ENCODE results near the gene EVX2. TPM values are rescaled to one million over a fixed set of nuclear protein-coding genes. Genes with fewer than 3 reads are reported as not detected.

The EVX2 gene
- total RNA-seq, 1 experiment from 2014 or later, result not detected

DNA sequence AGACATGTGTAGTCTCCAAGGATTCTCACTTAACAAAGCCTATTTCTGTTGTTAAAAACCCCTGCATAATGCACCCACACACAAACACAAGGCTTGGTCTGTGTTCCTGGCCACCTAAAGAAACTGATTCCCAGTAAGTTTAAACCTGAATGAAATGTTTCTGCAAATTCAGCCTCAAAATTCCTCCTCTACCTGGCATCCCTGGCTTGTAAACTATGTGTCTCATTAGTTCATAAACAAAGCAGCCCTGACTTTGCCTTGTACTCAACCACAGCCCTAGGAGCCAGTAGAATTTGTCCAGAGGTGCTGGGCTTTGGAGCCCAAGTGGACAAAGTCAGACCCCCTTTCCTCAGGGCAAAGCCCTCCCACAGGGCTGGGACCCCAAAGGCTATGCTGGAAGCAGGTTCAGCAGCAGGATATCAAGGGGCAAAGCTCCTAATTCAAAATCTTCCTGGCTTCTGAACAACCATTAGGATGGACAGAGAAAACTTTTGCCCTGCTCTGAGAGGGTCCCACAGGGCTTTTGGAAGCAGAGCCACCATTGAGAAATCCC, 6.2 kb upstream of the EVX2 start:
- BruUV-seq (replicated peaks), result no TSS peak
- H3K9me2 ChIP-seq (ENCODE audit: insufficient read depth), result no peaks in the 10 kb centered on the region
- POLR2A ChIA-PET (ENCODE audit: unreplicated experiment), result no interaction called here
- no peak for DNase-seq
- H3K4me3 ChIP-seq, result no peak overlapping the region
- no peak overlapping the region for H3K4me2 ChIP-seq
- H3K27me3 ChIP-seq (ENCODE audit: insufficient read depth, low read depth), result peaks cover 85% of the 10 kb centered on the region
- intact Hi-C loops (cut with micrococcal nuclease; ENCODE audit: unreplicated experiment), result loop anchor here (10.0 kb wide), 1 partner anchor 1625 kb away; no protein-coding TSS in a partner anchor
- H3K4me1 ChIP-seq (replicated peaks; ENCODE audit: insufficient read depth), result no peaks in the 10 kb centered on the region
- H4K20me1 ChIP-seq (ENCODE audit: insufficient read depth), result no peaks in the 10 kb centered on the region
- no peaks in the 10 kb centered on the region for H3K79me2 ChIP-seq (ENCODE audit: low read depth)
- H2AFZ ChIP-seq, result no peak overlapping the region
- no peaks in the 10 kb centered on the region for H3F3A ChIP-seq (ENCODE audit: insufficient read depth, low read depth)
- H3K9me3 ChIP-seq (ENCODE audit: insufficient read depth, low read depth), result no peaks in the 10 kb centered on the region
- TF ChIP-seq, protein P1, sequence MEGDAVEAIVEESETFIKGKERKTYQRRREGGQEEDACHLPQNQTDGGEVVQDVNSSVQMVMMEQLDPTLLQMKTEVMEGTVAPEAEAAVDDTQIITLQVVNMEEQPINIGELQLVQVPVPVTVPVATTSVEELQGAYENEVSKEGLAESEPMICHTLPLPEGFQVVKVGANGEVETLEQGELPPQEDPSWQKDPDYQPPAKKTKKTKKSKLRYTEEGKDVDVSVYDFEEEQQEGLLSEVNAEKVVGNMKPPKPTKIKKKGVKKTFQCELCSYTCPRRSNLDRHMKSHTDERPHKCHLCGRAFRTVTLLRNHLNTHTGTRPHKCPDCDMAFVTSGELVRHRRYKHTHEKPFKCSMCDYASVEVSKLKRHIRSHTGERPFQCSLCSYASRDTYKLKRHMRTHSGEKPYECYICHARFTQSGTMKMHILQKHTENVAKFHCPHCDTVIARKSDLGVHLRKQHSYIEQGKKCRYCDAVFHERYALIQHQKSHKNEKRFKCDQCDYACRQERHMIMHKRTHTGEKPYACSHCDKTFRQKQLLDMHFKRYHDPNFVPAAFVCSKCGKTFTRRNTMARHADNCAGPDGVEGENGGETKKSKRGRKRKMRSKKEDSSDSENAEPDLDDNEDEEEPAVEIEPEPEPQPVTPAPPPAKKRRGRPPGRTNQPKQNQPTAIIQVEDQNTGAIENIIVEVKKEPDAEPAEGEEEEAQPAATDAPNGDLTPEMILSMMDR (conservative IDR thresholded peaks at IDR 0.05), result no peak
- no peak for TF ChIP-seq EZH2 (IDR thresholded peaks at IDR 0.05; ENCODE audit: low read depth)
- CTCF ChIA-PET, result no interaction called here
- no peak overlapping the region for H3K27ac ChIP-seq
- H3K36me3 ChIP-seq (ENCODE audit: low read depth), result no peaks in the 10 kb centered on the region

DNA sequence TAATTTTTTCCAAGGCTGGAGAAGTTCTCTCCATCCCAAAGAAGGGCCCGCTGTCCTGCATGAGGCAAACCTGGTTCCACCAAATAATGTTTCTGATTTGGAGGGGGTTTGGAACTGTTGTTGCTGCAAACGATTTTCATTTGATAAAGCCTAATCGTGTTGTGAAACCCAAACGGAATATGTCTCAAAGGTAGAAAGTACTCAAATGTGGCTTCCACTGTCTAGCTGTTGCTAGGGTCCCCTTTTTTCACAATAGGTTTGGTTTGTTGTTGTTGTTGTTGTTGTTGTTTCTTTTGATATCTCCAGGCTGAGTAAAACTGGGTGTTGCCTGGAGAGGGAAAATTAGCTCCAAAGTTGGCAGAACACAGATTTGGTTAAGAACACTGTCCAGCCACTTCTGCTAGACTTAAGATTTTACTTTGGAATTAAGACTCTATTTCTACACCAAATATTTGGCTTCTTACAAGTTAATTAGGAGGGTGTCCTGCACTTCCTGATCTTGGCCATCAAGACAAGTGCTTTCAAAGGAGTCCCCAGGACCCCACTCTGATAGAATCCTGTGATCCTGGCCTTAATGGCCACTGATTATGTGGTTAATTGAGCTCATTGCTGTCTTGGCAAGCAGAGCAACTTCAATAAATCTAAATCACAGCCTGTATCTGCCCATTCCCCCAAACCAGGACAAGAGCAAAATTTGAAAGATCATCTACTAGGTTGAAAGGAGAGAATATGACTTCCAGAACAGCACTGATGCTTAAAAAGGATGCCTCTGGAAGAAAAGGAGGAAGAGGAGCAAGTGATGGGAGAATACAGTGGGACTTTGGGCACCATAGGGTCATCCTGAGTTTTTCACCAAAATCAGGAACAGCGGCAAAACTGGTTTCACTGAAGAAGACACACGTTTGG, 5.4 kb upstream of the EVX2 start:
- ChIA-PET CTCF (no interaction called here), POLR2A (ENCODE audit: unreplicated experiment) (no interaction called here)
- no peak overlapping the region for H2AFZ ChIP-seq
- intact Hi-C loops (cut with micrococcal nuclease; ENCODE audit: unreplicated experiment), result no loop called here
- peaks cover 83% of the 10 kb centered on the region for H3K27me3 ChIP-seq (ENCODE audit: insufficient read depth, low read depth)
- no peaks in the 10 kb centered on the region for H3K4me1 ChIP-seq (replicated peaks; ENCODE audit: insufficient read depth)
- H3K79me2 ChIP-seq (ENCODE audit: low read depth), result no peaks in the 10 kb centered on the region
- no peak overlapping the region for H3K4me2 ChIP-seq
- no peaks in the 10 kb centered on the region for H4K20me1 ChIP-seq (ENCODE audit: insufficient read depth)
- TF ChIP-seq, protein P1 (conservative IDR thresholded peaks at IDR 0.05), result no peak
- no peak for TF ChIP-seq EZH2 (IDR thresholded peaks at IDR 0.05; ENCODE audit: low read depth)
- H3K36me3 ChIP-seq (ENCODE audit: low read depth), result no peaks in the 10 kb centered on the region
- no peaks in the 10 kb centered on the region for H3K9me2 ChIP-seq (ENCODE audit: insufficient read depth)
- H3K27ac ChIP-seq, result no peak overlapping the region
- no peaks in the 10 kb centered on the region for H3F3A ChIP-seq (ENCODE audit: insufficient read depth, low read depth)
- BruUV-seq (replicated peaks), result no TSS peak
- H3K9me3 ChIP-seq (ENCODE audit: insufficient read depth, low read depth), result no peaks in the 10 kb centered on the region
- no peak for DNase-seq
- H3K4me3 ChIP-seq, result no peak overlapping the region

DNA sequence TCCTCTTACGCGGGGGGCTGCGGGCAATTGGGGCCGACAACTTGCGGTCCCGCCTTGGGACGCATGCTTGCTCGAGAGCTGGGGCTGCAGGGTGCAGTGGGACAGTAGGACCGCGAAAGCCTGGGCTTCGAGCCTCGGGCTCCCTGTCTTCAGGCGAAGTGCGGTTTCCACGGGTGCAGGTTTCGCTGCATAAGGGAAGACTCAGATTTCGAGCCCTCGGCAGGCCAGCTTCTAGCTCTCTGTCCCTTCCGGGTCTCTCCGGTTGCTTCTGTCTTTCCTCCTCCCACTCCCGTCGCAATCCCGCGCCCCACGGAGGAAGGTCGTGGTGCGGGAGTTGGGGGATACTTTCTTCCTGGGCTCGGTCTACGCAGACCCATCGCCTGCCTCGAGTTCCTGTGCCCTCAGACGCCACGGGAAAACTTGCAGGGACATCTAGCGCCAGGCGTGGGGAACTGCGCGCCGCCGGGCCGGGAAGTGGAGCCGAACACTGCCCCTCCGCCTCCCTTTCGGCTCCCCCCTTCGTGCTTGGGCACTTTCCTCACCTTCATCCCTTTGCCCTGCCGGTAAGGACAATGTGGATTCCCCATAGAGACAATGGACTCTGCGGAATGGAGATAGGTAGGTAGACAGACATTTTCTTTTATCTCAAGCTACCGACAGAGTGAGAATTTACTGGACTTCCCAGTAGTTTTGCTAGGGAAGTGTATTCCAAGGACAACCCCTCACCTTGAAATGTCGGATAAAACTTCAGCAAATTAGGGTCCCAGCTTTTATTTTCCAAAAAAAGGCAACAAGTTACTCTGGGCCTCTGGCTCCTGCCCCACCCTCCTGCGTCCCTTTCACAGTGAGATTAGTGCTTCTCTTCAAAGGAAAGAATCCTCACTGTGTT, 4.5 kb upstream of the EVX2 start:
- TF ChIP-seq EZH2 (IDR thresholded peaks at IDR 0.05; ENCODE audit: low read depth), result no peak
- TF ChIP-seq, protein P1 (conservative IDR thresholded peaks at IDR 0.05), result peak; percentile 76
- POLR2A ChIA-PET (ENCODE audit: unreplicated experiment), result no interaction called here

More for the DNA sequence above, 4.5 kb upstream of the EVX2 start:
- no peaks in the 10 kb centered on the region for H3K9me2 ChIP-seq (ENCODE audit: insufficient read depth)
- no peaks in the 10 kb centered on the region for H3K36me3 ChIP-seq (ENCODE audit: low read depth)
- H3K27ac ChIP-seq, result no peak overlapping the region
- H3K27me3 ChIP-seq (ENCODE audit: insufficient read depth, low read depth), result peaks cover 76% of the 10 kb centered on the region
- no TSS peak for BruUV-seq (replicated peaks)
- DNase-seq, result peak in 1 of 2 experiments; percentile 43
- H3F3A ChIP-seq (ENCODE audit: insufficient read depth, low read depth), result no peaks in the 10 kb centered on the region
- CTCF ChIA-PET, result no interaction called here
- no peaks in the 10 kb centered on the region for H3K9me3 ChIP-seq (ENCODE audit: insufficient read depth, low read depth)
- H3K4me2 ChIP-seq, result no peak overlapping the region
- no peaks in the 10 kb centered on the region for H3K79me2 ChIP-seq (ENCODE audit: low read depth)
- H3K4me3 ChIP-seq, result no peak overlapping the region
- no peak overlapping the region for H2AFZ ChIP-seq
- H3K4me1 ChIP-seq (replicated peaks; ENCODE audit: insufficient read depth), result no peaks in the 10 kb centered on the region
- intact Hi-C loops (cut with micrococcal nuclease; ENCODE audit: unreplicated experiment), result no loop called here
- H4K20me1 ChIP-seq (ENCODE audit: insufficient read depth), result no peaks in the 10 kb centered on the region
